Liver (tissue), 9 donors: Measurements from ENCODE around the gene FAT1. TPM values are rescaled to one million over a fixed set of nuclear protein-coding genes. Genes with fewer than 3 reads are reported as not detected.
"Not testable (repeated sequence)": the region's sequence is repeated elsewhere in the genome, so short reads cannot be mapped to it uniquely, and the experiment has no call there.

ENCODE experiments used
- DNase-seq: peaks from one replicate; pipeline ENCODE4 v3.0.0-alpha.2; 2017; ENCODE audit warnings: low spot score
- H3K27ac ChIP-seq, 2 donors: one replicate each; pipeline ENCODE4 v1.7.0; 2013; ENCODE audit warnings: inconsistent platforms in 2 of 2, low read length in 2 of 2, control low read depth in 1 of 2, low read depth in 1 of 2, mild to moderate bottlenecking in 1 of 2
- H3K27me3 ChIP-seq, 4 donors: one replicate each; pipeline versions ENCODE4 v1.6.1 to v1.7.0; 2013; ENCODE audit warnings: low read length in 3 of 4, inconsistent platforms in 1 of 4, mild to moderate bottlenecking in 1 of 4, moderate library complexity in 1 of 4; ENCODE audit not compliant: control insufficient read depth in 4 of 4, insufficient read depth in 4 of 4
- H3K36me3 ChIP-seq, 4 donors: one replicate each; pipeline versions ENCODE4 v1.6.1 to v1.7.0; 2013; ENCODE audit warnings: low read length in 3 of 4, mild to moderate bottlenecking in 3 of 4, low read depth in 1 of 4, moderate library complexity in 1 of 4; ENCODE audit not compliant: control insufficient read depth in 4 of 4, insufficient read depth in 3 of 4
- H3K4me1 ChIP-seq, 4 donors: one replicate each; pipeline versions ENCODE4 v1.6.1 to v1.7.0; 2013; ENCODE audit warnings: low read length in 3 of 4, mild to moderate bottlenecking in 3 of 4, moderate library complexity in 1 of 4; ENCODE audit not compliant: control insufficient read depth in 4 of 4, insufficient read depth in 4 of 4
- H3K4me3 ChIP-seq, 3 donors: one replicate each; pipeline versions ENCODE4 v1.6.1 to v1.7.0; 2013; ENCODE audit warnings: low read length in 3 of 3, control low read depth in 1 of 3, low read depth in 1 of 3, mild to moderate bottlenecking in 1 of 3
- H3K9ac ChIP-seq, 2 donors: one replicate each; pipeline ENCODE4 v1.7.0; 2013; ENCODE audit warnings: low read length in 2 of 2, mild to moderate bottlenecking in 2 of 2, moderate library complexity in 2 of 2, control low read depth in 1 of 2, low read depth in 1 of 2
- H3K9me3 ChIP-seq, 4 donors: one replicate each; pipeline versions ENCODE4 v1.6.1 to v1.7.0; 2013; ENCODE audit warnings: low read length in 3 of 4; ENCODE audit not compliant: control insufficient read depth in 4 of 4
- EGR1 ChIP-seq, 2 donors: IDR thresholded peaks; 2 replicates each; pipeline ENCODE4 v1.6.1; 2016 to 2018; ENCODE audit warnings: antibody characterized with exemption in 2 of 2, low read depth in 2 of 2
- FOXA2 ChIP-seq: IDR thresholded peaks from 2 replicates; pipeline ENCODE4 v1.6.1; 2016; ENCODE audit warnings: antibody characterized with exemption
- GABPA ChIP-seq, 2 donors: IDR thresholded peaks in 1 of 2; conservative IDR thresholded peaks in 1 of 2; 2 replicates each; pipeline ENCODE4 v1.6.1; 2016; ENCODE audit warnings: antibody characterized with exemption in 2 of 2, mild to moderate bottlenecking in 1 of 2, moderate library complexity in 1 of 2
- HNF4A ChIP-seq, 2 donors: conservative IDR thresholded peaks; 2 replicates each; pipeline ENCODE4 v1.6.1; 2016; ENCODE audit warnings: antibody characterized with exemption in 2 of 2, mild to moderate bottlenecking in 2 of 2
- HNF4G ChIP-seq: IDR thresholded peaks from 2 replicates; pipeline ENCODE4 v1.6.1; 2016; ENCODE audit warnings: antibody characterized with exemption
- JUND ChIP-seq, 2 donors: IDR thresholded peaks; 2 replicates each; pipeline ENCODE4 v1.6.1; 2016; ENCODE audit warnings: antibody characterized with exemption in 2 of 2
- RAD21 ChIP-seq, 2 donors: IDR thresholded peaks; 2 replicates each; pipeline ENCODE4 v1.6.1; 2016; ENCODE audit warnings: antibody characterized with exemption in 2 of 2, mild to moderate bottlenecking in 2 of 2
- RXRA ChIP-seq, 2 donors: IDR thresholded peaks; 2 replicates each; pipeline ENCODE4 v1.6.1; 2017 to 2018; ENCODE audit warnings: antibody characterized with exemption in 2 of 2, mild to moderate bottlenecking in 1 of 2
- TAF1 ChIP-seq: conservative IDR thresholded peaks from 2 replicates; pipeline ENCODE4 v1.6.1; 2016; ENCODE audit warnings: antibody characterized with exemption, mild to moderate bottlenecking
- YY1 ChIP-seq: IDR thresholded peaks from 2 replicates; pipeline ENCODE4 v1.6.1; 2016; ENCODE audit warnings: antibody characterized with exemption, mild to moderate bottlenecking
- WGBS: extraction: QIAGEN DNeasy Blood & Tissue Kit; methylation state at CpG from one replicate; pipeline ENCODE4 v1.1.7; 2013; 5-methylcytosine and 5-hydroxymethylcytosine counted together
- polyA plus RNA-seq, 2 donors: library from polyadenylated mRNA; stranded (reverse) in 1 of 2; unstranded in 1 of 2; fragments of 200-250 nt in 1 of 2; fragments of >200 nt in 1 of 2; fragmentation: Nextera tagmentation in 1 of 2; extraction: Ambion mirVana in 1 of 2; gene quantifications; one replicate each; pipeline versions ENCODE4 v1.2.1 to v1.2.3, GENCODE V29; 2013 to 2015
- total RNA-seq, 2 donors: library from RNA; depleted of rRNA; stranded (reverse); fragments of >200 nt; gene quantifications; one replicate each; pipeline ENCODE4 v1.2.3, GENCODE V29; 2014
- TF ChIP-seq, protein P1 (sequence below): IDR thresholded peaks from 2 replicates; pipeline ENCODE4 v1.6.1; 2016; ENCODE audit warnings: antibody characterized with exemption
- donor health status: healthy.
- donor health status: healthy.
- donor health status: healthy.
- donor health status: healthy.
- donor health status: healthy.

The FAT1 gene
- total and polyA plus RNA-seq, 4 donors: 10.0 to 48.0 (median 30.0) TPM

DNA sequence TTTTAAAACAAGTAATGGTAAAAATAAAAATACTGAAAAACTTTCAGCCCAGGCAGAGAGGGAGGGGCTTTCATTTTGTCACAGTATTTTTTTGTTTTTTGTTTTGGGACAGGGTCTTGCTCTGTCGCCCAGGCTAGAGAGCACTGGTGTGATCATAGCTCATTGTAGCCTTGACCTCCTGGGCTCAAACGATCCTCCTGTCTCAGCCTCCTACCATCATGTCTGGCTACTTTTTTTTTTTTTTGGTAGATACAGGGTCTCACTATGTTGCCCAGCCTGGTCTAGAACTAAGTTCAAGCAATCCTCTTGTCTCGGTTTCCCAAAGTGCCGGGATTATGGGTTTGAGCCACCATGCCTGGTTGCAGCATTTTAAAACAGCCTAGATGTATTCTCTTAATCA, 40.8 kb upstream of the FAT1 start (continued):
- TF ChIP-seq, protein P1, sequence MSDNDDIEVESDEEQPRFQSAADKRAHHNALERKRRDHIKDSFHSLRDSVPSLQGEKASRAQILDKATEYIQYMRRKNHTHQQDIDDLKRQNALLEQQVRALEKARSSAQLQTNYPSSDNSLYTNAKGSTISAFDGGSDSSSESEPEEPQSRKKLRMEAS: no peak
- TF ChIP-seq HNF4G (no peak), GABPA (IDR thresholded peaks at IDR 0.05 in 1 of 2, conservative IDR thresholded peaks at IDR 0.05 in 1 of 2) (no peak)

- DNase-seq: no peak
- Histone ChIP-seq H3K4me1 (peaks cover 2 to 11% (median 6%) of the 10 kb centered on the region in 4 donors), H3K9me3 (no peaks in the 10 kb centered on the region), H3K36me3 (no peaks in the 10 kb centered on the region), H3K9ac (no peak overlapping the region), H3K27me3 (no peaks in the 10 kb centered on the region), H3K27ac (no peak overlapping the region), H3K4me3 (no peak overlapping the region)
- no peak for TF ChIP-seq YY1
- no peak for TF ChIP-seq FOXA2
- WGBS: 78% methylated on average over 4 of the region's 4 CpGs
Measured at GRCh38 chr4:186762865-186763264, 39.2 kb upstream of the FAT1 start.

- Histone ChIP-seq H3K36me3 (no peaks in the 10 kb centered on the region), H3K4me3 (no peak overlapping the region), H3K27ac (no peak overlapping the region), H3K9ac (no peak overlapping the region), H3K4me1 (peaks cover 2 to 11% (median 6%) of the 10 kb centered on the region in 4 donors), H3K27me3 (no peaks in the 10 kb centered on the region), H3K9me3 (no peaks in the 10 kb centered on the region)
- 89% methylated on average over 2 of the region's 2 CpGs for WGBS
- no peak for TF ChIP-seq FOXA2
- no peak for TF ChIP-seq TAF1
- TF ChIP-seq HNF4A (conservative IDR thresholded peaks at IDR 0.05): no peak
- TF ChIP-seq GABPA (IDR thresholded peaks at IDR 0.05 in 1 of 2, conservative IDR thresholded peaks at IDR 0.05 in 1 of 2): no peak
- no peak for DNase-seq
Measured at GRCh38 chr4:186762361-186762760, 38.7 kb upstream of the FAT1 start.

- WGBS: 95% methylated on average over 2 of the region's 2 CpGs
- not testable (repeated sequence) for DNase-seq, H3K27ac ChIP-seq, H3K4me3 ChIP-seq, H3K36me3 ChIP-seq, H3K9me3 ChIP-seq, H3K27me3 ChIP-seq, H3K9ac ChIP-seq
- H3K4me1 ChIP-seq: peaks cover 2 to 11% (median 6%) of the 10 kb centered on the region in 4 donors
Measured at GRCh38 chr4:186761956-186762355, 38.3 kb upstream of the FAT1 start.

- Histone ChIP-seq H3K27ac (no peak overlapping the region), H3K9me3 (no peaks in the 10 kb centered on the region)
- WGBS: 94% methylated on average over 3 of the region's 3 CpGs
Measured at GRCh38 chr4:186761393-186761792, 37.7 kb upstream of the FAT1 start.

More at GRCh38 chr4:186761393-186761792, 37.7 kb upstream of the FAT1 start:
- H3K9ac ChIP-seq: no peak overlapping the region
- no peaks in the 10 kb centered on the region for H3K27me3 ChIP-seq
- TF ChIP-seq JUND (IDR thresholded peaks at IDR 0.05): no peak
- TF ChIP-seq TAF1: no peak
- TF ChIP-seq, protein P1: no peak
- TF ChIP-seq RXRA (IDR thresholded peaks at IDR 0.05): no peak
- TF ChIP-seq YY1: no peak
- TF ChIP-seq GABPA (IDR thresholded peaks at IDR 0.05 in 1 of 2, conservative IDR thresholded peaks at IDR 0.05 in 1 of 2): no peak
- TF ChIP-seq RAD21 (IDR thresholded peaks at IDR 0.05): no peak
- TF ChIP-seq EGR1 (IDR thresholded peaks at IDR 0.05; ENCODE audit: low read depth in 2 of 2): no peak
- H3K36me3 ChIP-seq: no peaks in the 10 kb centered on the region
- no peak for DNase-seq
- H3K4me1 ChIP-seq: peaks cover 2 to 11% (median 6%) of the 10 kb centered on the region in 4 donors
- no peak overlapping the region for H3K4me3 ChIP-seq
